ENCODE data around the gene MLYCD. TPM values are rescaled to one million over a fixed set of nuclear protein-coding genes. Genes with fewer than 3 reads are reported as not detected.
"Not testable (repeated sequence)": the region's sequence is repeated elsewhere in the genome, so short reads cannot be mapped to it uniquely, and the experiment has no call there.

Gene MLYCD
- total RNA-seq, 5 donors from 2014 or later (not counting 1 experiment from before 2014, with no cell fraction given): 7.2 to 10.3 (median 9.1) TPM

DNA sequence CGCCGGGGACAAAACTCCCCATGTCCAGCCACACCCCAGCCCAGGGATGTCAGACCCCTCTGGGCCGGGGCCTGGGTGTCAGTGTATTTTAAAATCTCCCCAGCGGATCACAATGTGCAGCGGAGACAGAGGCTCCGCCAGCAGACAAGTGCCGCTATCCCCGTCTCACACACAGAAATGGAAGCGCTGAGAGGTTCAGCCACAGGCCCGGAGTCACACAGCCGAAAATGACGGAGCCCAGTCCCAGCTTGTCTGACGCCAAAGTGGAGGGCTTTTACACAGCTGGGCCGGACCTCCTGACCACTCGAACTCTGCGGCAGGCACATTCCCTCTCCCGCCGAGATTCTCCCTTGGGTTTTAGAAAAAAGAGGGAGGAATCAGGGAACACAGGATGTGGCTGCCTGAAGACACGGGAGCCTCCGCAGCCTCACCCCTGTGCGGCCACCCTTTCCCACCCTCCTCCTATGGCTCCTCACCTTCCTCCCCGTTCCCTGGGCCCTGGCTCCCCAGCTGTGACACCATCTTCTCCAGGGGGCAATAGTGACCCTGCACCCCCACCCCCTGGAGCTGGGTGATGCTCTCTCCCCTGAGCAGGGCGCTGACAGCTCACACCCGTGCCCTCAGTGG is 47.4 kb downstream of the MLYCD start:
- Mint-ChIP-seq H3K36me3 (no peaks in the 10 kb centered on the region), H3K9me3 (no peaks in the 10 kb centered on the region), H3K27ac (no peak overlapping the region), H3K27me3 (no peaks in the 10 kb centered on the region), H3K4me1 (no peaks in the 10 kb centered on the region), H3K4me3 (no peak overlapping the region)
- WGBS (ENCODE audit: insufficient coverage): 82% methylated on average over 13 of the region's 24 CpGs
- Histone ChIP-seq H3K4me1 (ENCODE audit: control insufficient read depth in 1 of 2, extremely low read depth in 1 of 2, insufficient read depth in 2 of 2, low read length in 2 of 2) (no peaks in the 10 kb centered on the region), H3K27ac (ENCODE audit: low read length) (no peak overlapping the region), H3K27me3 (replicated peaks in 1 of 2; ENCODE audit: control insufficient read depth in 2 of 2, extremely low read depth in 1 of 2, insufficient read depth in 2 of 2, low read length in 1 of 2) (peaks cover 0 to 6% of the 10 kb centered on the region in 2 experiments), H3K9me3 (no peaks in the 10 kb centered on the region), H3K36me3 (ENCODE audit: control insufficient read depth in 2 of 2, extremely low read depth in 1 of 2, insufficient read depth in 1 of 2, low read length in 1 of 2) (no peaks in the 10 kb centered on the region), H3K4me3 (ENCODE audit: control insufficient read depth in 1 of 2, extremely low read depth in 1 of 2, low read length in 1 of 2) (no peak overlapping the region)
- no peak for ATAC-seq (replicated peaks in 1 of 4)
- ChIA-PET POLR2A (no interaction called here), CTCF (no interaction called here)
- DNase-seq: no peak

DNA sequence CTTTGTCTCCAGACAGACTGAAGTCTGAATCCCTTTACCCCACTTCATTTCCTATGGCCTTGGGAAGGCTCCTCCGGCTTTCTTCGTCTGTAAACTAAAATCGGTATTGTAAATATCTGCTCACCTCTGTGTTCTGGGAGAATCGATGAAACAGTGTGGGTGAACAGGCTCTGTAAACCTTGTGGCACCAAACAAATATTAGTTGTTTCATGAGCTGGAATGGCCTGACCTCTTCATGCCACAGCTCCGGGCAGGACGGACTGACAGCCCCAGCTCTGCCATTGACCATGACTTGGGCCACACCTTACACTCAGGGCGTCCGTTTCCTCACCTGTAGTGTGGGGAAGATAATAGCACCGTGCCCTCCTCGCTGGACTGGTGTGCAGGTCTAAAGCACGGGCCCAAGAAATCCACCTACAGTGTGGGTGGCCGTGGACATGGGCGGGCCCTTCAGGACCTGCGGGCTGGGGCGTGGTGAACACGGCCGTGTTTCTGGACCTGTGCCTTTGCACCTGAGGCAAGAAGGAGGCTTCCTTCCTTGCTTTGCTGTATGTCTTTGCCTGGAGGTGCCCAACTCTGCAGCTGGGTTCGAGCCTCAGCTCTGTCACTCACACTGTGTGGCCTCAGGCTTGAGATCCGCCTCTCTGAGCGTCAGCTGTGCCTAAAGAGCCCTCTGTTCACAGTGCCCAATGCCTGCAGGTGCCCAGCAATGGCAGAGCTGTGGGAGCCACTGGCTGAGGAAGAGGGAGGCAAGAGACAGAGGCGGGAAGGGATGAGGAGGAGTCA is 48.1 kb downstream of the MLYCD start:
- Histone ChIP-seq H3K4me1 (ENCODE audit: control insufficient read depth in 1 of 2, extremely low read depth in 1 of 2, insufficient read depth in 2 of 2, low read length in 2 of 2) (no peaks in the 10 kb centered on the region), H3K36me3 (ENCODE audit: control insufficient read depth in 2 of 2, extremely low read depth in 1 of 2, insufficient read depth in 1 of 2, low read length in 1 of 2) (no peaks in the 10 kb centered on the region), H3K9me3 (no peaks in the 10 kb centered on the region), H3K4me3 (ENCODE audit: control insufficient read depth in 1 of 2, extremely low read depth in 1 of 2, low read length in 1 of 2) (no peak overlapping the region), H3K27me3 (replicated peaks in 1 of 2; ENCODE audit: control insufficient read depth in 2 of 2, extremely low read depth in 1 of 2, insufficient read depth in 2 of 2, low read length in 1 of 2) (peaks cover 0 to 6% of the 10 kb centered on the region in 2 experiments), H3K27ac (ENCODE audit: low read length) (no peak overlapping the region)
- Mint-ChIP-seq H3K9me3 (no peaks in the 10 kb centered on the region), H3K4me3 (no peak overlapping the region), H3K36me3 (no peaks in the 10 kb centered on the region), H3K27me3 (peaks cover 0 to under 1% of the 10 kb centered on the region in 2 donors), H3K27ac (no peak overlapping the region), H3K4me1 (no peaks in the 10 kb centered on the region)
- 83% methylated on average over 15 of the region's 21 CpGs for WGBS (ENCODE audit: insufficient coverage)
- ChIA-PET POLR2A (no interaction called here), CTCF (no interaction called here)
- ATAC-seq (replicated peaks in 1 of 4): no peak
- DNase-seq: no peak

DNA sequence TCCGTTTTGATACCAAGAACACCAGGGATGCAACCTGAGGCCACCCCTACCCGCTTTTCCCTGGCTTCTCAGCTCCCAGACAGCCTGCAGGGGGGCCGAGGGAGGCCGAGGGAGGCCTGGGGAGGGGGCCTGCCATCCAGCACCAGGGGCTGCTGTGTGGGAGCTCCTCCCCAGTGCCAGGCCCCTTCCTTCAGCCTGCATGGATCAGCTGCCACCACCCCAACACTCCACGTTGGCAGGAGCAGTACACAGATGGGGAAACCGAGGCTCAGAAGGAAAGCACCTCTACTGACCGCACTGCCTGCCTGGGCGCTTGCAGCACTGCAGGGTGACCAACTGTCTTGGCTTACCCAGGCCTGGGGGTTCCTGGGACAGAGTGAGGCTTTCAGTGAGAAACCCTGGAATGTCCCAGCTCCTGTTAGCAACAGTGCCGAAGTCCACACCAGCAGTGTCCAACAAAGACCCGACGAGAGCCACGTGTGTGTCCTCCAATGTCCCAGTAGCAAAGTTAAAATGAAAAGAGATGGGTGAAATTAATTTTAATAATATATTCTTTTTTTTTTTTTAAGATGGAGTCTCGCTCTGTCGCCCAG is 48.8 kb downstream of the MLYCD start:
- Mint-ChIP-seq H3K4me1 (no peaks in the 10 kb centered on the region), H3K9me3 (no peaks in the 10 kb centered on the region), H3K4me3 (no peak overlapping the region), H3K27ac (no peak overlapping the region), H3K36me3 (no peaks in the 10 kb centered on the region), H3K27me3 (peaks cover 0 to 2% of the 10 kb centered on the region in 2 donors)
- ATAC-seq (replicated peaks in 1 of 4): no peak
- ChIA-PET POLR2A (no interaction called here), CTCF (no interaction called here)
- peaks cover 0 to 2% of the 10 kb centered on the region in 2 experiments for H3K4me1 ChIP-seq (ENCODE audit: control insufficient read depth in 1 of 2, extremely low read depth in 1 of 2, insufficient read depth in 2 of 2, low read length in 2 of 2)
- no peaks in the 10 kb centered on the region for H3K9me3 ChIP-seq
- no peaks in the 10 kb centered on the region for H3K36me3 ChIP-seq (ENCODE audit: control insufficient read depth in 2 of 2, extremely low read depth in 1 of 2, insufficient read depth in 1 of 2, low read length in 1 of 2)
- H3K27me3 ChIP-seq (replicated peaks in 1 of 2; ENCODE audit: control insufficient read depth in 2 of 2, extremely low read depth in 1 of 2, insufficient read depth in 2 of 2, low read length in 1 of 2): peaks cover 0 to 11% of the 10 kb centered on the region in 2 experiments
- DNase-seq: no peak
- H3K27ac ChIP-seq (ENCODE audit: low read length): no peak overlapping the region
- no peak overlapping the region for H3K4me3 ChIP-seq (ENCODE audit: control insufficient read depth in 1 of 2, extremely low read depth in 1 of 2, low read length in 1 of 2)
- WGBS (ENCODE audit: insufficient coverage): 77% methylated on average over 7 of the region's 14 CpGs

GRCh38 chr16:83948914-83949723 is 50.2 kb downstream of the MLYCD start:
- Histone ChIP-seq H3K27ac (ENCODE audit: low read length) (no peak overlapping the region), H3K4me1 (ENCODE audit: control insufficient read depth in 1 of 2, extremely low read depth in 1 of 2, insufficient read depth in 2 of 2, low read length in 2 of 2) (peaks cover 0 to 14% of the 10 kb centered on the region in 2 experiments), H3K4me3 (ENCODE audit: control insufficient read depth in 1 of 2, extremely low read depth in 1 of 2, low read length in 1 of 2) (no peak overlapping the region), H3K36me3 (ENCODE audit: control insufficient read depth in 2 of 2, extremely low read depth in 1 of 2, insufficient read depth in 1 of 2, low read length in 1 of 2) (no peaks in the 10 kb centered on the region), H3K9me3 (no peaks in the 10 kb centered on the region), H3K27me3 (replicated peaks in 1 of 2; ENCODE audit: control insufficient read depth in 2 of 2, extremely low read depth in 1 of 2, insufficient read depth in 2 of 2, low read length in 1 of 2) (peaks cover 2 to 19% of the 10 kb centered on the region in 2 experiments)
- Mint-ChIP-seq H3K27ac (no peak overlapping the region), H3K4me3 (no peak overlapping the region), H3K27me3 (peaks cover 0 to 8% of the 10 kb centered on the region in 2 donors), H3K9me3 (no peaks in the 10 kb centered on the region), H3K4me1 (peaks cover 3 to 5% (median 3%) of the 10 kb centered on the region in 3 donors), H3K36me3 (no peaks in the 10 kb centered on the region)
- POLR2A ChIA-PET: no interaction called here
- 100% methylated on average over 4 of the region's 13 CpGs for WGBS (ENCODE audit: insufficient coverage)
- DNase-seq: no peak
- CTCF ChIA-PET: no interaction called here
- ATAC-seq (replicated peaks in 1 of 4): no peak

DNA sequence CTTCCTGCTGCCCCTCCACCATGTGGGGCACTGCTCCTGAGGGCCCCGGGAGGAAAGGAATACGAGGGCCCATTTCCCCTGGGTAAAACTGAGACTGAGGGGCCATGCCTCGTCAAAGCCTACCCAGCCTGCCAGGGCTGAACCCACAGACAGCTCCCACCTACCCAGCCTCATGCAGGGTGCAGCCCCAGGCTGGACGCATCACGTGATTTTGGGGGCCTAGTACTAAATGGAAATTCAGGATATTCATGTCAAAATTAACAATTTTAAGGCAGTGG is 50.7 kb downstream of the MLYCD start:
- DNase-seq (no peak), ATAC-seq (replicated peaks in 1 of 4) (no peak)
- no CpG with 5 or more reads among the region's 5 CpGs for WGBS (ENCODE audit: insufficient coverage)
- ChIA-PET POLR2A (no interaction called here), CTCF (no interaction called here)
- H3K27me3 Mint-ChIP-seq: peaks cover 5 to 13% of the 10 kb centered on the region in 2 donors
- peaks cover 0 to 14% of the 10 kb centered on the region in 2 experiments for H3K4me1 ChIP-seq (ENCODE audit: control insufficient read depth in 1 of 2, extremely low read depth in 1 of 2, insufficient read depth in 2 of 2, low read length in 2 of 2)
- no peaks in the 10 kb centered on the region for H3K36me3 ChIP-seq (ENCODE audit: control insufficient read depth in 2 of 2, extremely low read depth in 1 of 2, insufficient read depth in 1 of 2, low read length in 1 of 2)
- no peak overlapping the region for H3K4me3 ChIP-seq (ENCODE audit: control insufficient read depth in 1 of 2, extremely low read depth in 1 of 2, low read length in 1 of 2)
- no peak overlapping the region for H3K27ac Mint-ChIP-seq
- peaks cover 2 to 24% of the 10 kb centered on the region in 2 experiments for H3K27me3 ChIP-seq (replicated peaks in 1 of 2; ENCODE audit: control insufficient read depth in 2 of 2, extremely low read depth in 1 of 2, insufficient read depth in 2 of 2, low read length in 1 of 2)
- no peak overlapping the region for H3K27ac ChIP-seq (ENCODE audit: low read length)
- H3K9me3 Mint-ChIP-seq: no peaks in the 10 kb centered on the region
- H3K4me3 Mint-ChIP-seq: no peak overlapping the region
- peaks cover 4 to 9% (median 8%) of the 10 kb centered on the region in 3 donors for H3K4me1 Mint-ChIP-seq
- H3K36me3 Mint-ChIP-seq: no peaks in the 10 kb centered on the region
- H3K9me3 ChIP-seq: no peaks in the 10 kb centered on the region

- H3K4me1 ChIP-seq (ENCODE audit: control insufficient read depth in 1 of 2, extremely low read depth in 1 of 2, insufficient read depth in 2 of 2, low read length in 2 of 2): peaks cover 0 to 14% of the 10 kb centered on the region in 2 experiments
- H3K9me3 ChIP-seq; H3K4me1 Mint-ChIP-seq; H3K36me3 Mint-ChIP-seq; H3K27ac ChIP-seq (ENCODE audit: low read length); POLR2A ChIA-PET; DNase-seq; H3K36me3 ChIP-seq (ENCODE audit: control insufficient read depth in 2 of 2, extremely low read depth in 1 of 2, insufficient read depth in 1 of 2, low read length in 1 of 2); H3K27ac Mint-ChIP-seq; H3K9me3 Mint-ChIP-seq; CTCF ChIA-PET; H3K4me3 Mint-ChIP-seq; ATAC-seq (replicated peaks in 1 of 4); H3K4me3 ChIP-seq (ENCODE audit: control insufficient read depth in 1 of 2, extremely low read depth in 1 of 2, low read length in 1 of 2): not testable (repeated sequence)
- 100% methylated on average over 2 of the region's 10 CpGs for WGBS (ENCODE audit: insufficient coverage)
- H3K27me3 ChIP-seq (replicated peaks in 1 of 2; ENCODE audit: control insufficient read depth in 2 of 2, extremely low read depth in 1 of 2, insufficient read depth in 2 of 2, low read length in 1 of 2): peaks cover 2 to 37% of the 10 kb centered on the region in 2 experiments
- H3K27me3 Mint-ChIP-seq: peaks cover 8 to 23% of the 10 kb centered on the region in 2 donors
Observed at GRCh38 chr16:83950862-83951399, 52.0 kb downstream of the MLYCD start.

Data from T-cell (primary cell).